GM19238 (cell line): ENCODE measurements around the gene PRDM8.
"Not testable (repeated sequence)": the region's sequence is repeated elsewhere in the genome, so short reads cannot be mapped to it uniquely, and the experiment has no call there.

ENCODE experiments used
- DNase-seq: peaks from one replicate; pipeline ENCODE4 v3.0.0; 2011; ENCODE audit warnings: low spot score; ENCODE audit not compliant: insufficient read length

PRDM8 gene

DNA sequence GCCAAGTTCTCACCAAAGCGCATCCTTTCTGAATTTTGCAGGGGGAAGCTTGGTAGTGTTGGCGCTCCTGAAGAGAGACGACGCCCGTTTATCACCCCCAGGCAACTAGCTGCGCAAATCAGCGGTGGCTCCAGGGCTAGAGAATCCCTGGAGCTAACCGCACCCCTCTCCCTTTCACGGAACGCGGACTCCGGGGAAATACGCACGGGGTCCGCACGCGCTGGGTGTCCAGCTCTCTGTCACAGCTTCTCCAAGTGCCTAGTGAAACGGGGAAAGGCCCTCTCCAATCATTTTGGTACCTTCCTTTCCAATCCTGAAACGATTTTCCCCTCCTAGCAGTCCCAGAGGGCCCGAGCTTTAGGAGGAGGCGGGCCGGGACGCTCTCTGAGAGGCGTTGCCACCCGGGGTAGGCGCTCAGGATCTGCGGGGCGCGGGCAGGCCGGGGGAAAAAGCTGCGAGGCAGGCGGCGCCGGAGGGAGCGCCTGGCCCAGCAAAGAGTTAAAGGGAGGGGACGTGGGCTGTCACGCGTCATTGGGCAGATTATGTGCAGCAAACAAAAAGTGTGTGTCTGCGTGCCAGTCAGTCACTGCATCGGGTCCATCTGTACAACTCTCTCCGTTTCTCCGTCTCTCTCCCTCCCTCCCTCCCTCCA is at the start of gene PRDM8:
Gene PRDM8, plus strand, starts transcription at position 582 of the 652 bp plus-strand sequence. CDS start 2,578 bp downstream, outside the sequence.
- no peak for DNase-seq

DNA sequence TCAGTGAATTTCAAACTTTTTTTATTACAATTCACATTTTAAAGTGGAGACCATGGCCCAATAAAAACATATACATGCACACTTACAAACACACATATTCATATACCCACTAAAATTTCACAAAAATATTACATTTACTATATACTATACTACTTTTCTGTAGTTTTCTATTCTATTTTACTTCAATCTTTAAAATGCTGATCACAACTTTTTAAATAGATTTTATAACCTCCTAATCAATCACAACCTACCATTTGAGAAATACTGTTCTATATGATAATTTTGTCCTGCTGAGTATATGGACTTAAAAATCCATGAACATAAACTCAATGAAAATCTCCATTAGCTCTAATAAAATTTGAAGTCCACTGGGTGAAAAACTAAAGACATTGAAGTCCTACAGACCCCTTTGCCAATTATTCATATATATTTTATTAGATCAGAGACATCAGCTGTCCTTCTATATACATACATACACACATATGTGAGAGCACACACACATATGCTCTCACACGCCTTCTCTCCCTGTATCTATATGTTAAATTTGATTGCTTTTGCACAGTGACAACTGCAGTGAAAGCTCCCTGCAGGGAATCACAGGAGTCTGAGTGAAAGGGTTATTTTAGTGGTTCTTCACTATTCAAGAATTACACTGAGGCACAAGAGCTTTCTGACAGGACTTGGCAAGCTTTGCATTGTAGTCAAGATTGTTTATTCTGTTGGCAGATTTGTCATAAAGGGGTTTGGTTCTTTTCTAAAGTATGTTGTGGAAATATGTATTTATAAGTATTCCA is 46.7 kb upstream of the PRDM8 start:
- no peak for DNase-seq

DNA sequence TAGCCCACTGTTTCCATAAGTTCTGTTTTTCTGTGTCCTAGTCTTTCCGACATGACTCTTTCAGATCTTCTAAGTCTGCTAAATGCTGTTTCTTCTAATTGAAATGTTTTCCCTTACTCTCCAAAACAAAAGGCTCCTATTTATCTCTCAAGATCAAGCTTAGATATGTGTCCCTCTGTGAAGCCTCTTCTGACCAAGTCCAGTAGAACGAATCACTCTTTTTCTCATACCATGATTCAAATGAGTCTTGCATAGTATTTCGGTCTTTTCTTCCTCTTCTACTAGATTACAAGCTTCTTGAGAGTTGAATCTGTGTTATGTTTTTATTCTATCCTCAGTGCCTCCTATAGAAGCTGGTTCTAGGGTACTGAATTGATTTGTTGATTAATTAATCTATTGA is 45.3 kb upstream of the PRDM8 start:
- no peak for DNase-seq

DNA sequence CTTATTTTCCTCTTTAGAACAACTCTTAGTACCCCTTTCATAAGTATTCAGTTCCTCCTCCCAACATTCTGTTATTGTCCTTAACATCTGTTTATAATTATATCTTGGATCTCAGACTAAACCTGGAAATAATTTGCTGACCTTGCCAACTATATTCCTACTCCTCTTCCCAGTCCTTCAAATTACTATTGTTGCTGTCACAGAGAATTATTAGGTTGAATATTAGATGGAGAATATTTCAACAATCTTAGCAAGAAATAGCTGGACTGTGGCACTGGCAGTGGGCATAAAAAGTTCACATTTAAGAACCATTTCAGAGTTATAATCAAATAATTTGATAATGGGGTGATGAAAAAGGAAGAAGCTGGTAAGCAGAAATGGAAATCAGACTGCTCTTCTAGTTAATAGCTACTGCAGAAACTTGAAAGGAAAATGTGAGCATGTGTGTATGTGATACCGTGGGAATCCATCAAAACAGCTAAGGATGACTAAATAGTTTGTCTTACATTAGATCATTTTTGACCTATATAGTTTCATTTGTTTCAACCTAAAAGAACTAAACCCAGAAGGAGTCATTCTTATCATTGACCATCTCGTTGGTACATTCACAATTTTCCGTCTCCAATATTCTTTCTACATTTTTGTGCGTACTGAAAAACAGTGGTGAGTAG is 43.3 kb upstream of the PRDM8 start:
- DNase-seq = no peak

DNA sequence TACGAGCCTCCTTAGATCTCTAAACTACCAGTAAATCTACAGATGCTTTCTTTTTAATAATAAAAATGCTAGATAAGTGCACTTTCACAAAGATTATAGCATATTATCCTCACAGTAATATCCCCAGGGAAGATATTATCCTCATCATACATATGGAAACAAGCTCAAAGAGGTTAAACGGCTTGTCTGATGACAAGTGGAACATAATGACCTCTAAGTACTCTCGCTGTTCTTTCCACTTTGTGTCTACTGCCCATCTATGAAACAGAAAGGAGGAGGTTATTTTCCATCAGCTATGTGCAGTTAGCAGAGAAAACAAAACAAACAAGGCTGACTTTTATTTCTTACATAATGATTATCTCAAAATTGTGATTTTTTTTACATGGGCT is 42.8 kb upstream of the PRDM8 start:
- DNase-seq = no peak

DNA sequence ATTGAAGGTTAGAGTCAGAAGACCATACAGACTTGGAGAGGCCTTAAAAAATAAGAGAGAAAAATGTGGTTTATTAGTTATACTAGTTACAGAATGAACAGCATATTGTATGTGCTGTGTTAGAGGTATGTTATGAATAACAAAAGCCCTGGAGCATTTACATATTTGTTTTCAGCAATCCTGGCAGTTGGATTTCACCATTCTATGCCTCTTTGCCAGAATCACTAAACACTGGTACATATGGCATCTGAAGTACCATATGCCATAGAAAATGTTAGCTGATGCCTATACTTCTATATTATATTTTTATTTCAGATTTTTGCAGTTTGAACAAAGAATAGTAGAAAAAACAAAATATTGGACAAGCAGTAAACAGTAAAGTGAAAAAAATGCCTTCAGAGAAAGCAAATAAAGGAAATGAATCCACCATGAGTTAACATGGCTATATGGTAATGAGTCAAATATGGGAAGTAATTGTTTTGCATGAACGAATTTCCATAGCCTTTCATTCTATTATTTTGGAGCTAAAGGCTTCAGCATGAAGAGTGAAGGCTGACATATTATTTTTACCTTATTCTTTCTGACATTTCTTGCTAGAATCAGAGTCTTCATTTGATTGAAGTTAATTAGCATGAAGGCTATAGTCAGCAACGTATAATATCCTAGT is 41.9 kb upstream of the PRDM8 start:
- DNase-seq = no peak

DNA sequence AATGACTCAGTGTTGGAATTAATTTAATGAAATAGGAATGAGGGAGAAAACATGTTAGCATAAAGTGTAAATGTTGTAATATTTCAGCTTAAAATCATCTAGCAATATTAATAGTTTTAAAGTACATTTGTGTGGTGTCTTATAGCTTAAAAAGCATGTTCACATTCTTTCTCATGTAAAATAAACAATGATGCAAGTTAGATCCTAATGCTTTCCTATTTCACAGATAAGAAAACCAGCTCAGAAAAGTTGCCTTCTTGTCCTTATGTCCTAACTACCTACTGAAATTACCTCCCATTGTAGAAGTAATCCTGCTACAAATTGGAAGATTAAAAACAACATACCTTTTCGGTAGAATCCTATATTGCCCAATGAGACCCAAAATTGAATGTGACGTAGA is 40.9 kb upstream of the PRDM8 start:
- DNase-seq = no peak

DNA sequence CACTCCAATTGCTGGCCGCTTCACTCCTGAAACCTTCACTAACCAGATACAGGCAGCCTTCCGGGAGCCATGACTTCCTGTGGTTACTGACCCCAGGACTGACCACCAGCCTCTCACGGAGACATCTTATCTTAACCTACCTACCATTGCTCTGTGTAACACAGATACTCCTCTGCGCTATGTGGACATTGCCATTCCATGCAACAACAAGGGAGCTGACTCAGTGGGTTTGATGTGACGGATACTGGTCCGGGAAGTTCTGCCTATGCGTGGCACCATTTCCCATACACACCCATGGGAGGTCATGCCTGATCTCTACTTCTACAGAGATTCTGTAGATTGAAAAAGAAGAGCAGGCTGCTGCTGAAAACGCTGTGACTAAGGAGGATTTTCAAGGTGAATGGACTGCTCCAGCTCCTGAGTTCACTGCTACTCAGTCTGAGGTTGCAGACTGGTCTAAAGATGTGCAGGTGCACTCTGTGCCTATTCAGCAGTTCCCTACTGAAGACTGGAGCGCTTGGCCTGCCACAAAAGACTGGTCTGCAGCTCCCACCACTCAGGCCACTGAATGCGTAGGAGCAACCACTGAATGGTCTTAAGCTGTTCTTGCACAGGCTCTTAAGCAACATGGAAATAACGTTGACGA is 35.8 kb upstream of the PRDM8 start:
- no peak for DNase-seq

DNA sequence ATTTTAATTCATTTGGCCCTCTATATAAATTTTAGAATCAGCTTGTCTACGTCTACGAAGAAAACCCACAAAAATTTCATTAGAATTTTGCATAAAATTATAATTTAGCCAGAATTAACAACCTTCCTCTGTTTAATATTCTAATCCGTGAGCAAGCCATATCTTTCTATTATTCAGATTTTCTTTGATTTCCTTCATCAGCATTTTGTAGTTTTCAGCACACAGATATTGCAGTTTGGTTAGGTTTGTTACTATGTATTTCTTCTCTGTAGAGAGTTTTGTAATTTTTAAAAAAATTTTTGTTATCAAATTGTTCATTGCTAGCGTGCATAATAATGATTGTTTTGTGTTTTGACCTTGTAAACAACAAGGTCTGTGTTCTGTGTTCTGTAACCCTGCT is 34.9 kb upstream of the PRDM8 start:
- no peak for DNase-seq

DNA sequence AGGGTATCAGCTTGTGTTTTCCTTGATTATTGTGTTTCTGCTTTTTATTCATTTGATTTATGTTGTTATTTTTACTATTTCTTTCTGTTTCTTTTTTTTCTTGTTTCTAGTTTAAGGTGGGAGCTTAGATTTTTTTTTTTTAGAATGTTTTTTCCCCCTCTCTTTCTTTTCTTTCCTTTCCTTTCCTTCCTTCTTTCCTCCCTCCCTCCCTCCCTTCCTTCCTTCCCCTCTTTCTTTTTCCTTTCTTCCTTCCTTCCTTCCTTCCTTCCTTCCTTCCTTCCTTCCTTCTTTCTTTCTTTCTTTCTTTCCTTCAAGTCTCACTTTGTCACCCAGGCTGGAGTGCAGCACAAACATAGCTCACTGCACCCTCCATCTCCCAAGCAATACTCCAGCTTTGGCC is 31.4 kb upstream of the PRDM8 start:
- no peak for DNase-seq

DNA sequence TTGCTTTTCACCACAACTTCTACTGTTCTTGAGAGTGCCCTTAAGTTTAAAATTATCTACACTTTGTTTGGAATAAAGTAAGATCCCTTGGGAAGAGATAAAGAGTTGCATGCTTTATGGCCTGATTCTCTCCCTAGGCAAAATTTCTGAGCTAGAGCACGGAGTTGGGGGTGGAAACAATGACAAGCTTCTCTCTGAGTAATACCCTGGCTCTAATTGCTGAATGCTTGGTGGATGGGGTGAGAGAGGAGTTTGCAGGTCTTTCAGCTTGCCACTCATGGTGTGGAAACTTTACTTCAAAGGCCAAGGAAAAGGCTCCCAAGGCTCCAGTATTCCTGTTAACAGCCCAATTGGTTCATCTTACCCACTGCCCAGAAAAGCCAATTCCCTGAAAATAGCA is 26.1 kb upstream of the PRDM8 start:
- DNase-seq = no peak

DNA sequence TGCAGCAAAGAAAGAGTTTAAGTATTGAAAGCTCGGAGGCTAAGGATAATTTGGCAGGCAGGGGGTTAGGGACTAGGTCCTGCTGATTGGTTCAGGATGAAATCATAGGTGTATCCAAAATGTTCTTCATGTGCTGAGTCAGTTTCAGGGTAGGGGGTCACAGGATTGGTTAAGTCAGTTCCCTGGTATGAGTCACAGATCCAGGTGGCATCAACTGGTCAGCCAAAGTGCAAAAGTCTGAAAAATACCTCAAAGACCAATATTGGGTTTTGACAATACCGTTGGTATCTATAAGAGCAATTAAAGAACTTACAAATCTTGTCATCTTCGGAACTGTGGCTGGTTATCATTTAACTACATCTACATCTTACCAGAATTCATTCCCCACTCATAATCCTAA is 25.6 kb upstream of the PRDM8 start:
- DNase-seq = no peak

DNA sequence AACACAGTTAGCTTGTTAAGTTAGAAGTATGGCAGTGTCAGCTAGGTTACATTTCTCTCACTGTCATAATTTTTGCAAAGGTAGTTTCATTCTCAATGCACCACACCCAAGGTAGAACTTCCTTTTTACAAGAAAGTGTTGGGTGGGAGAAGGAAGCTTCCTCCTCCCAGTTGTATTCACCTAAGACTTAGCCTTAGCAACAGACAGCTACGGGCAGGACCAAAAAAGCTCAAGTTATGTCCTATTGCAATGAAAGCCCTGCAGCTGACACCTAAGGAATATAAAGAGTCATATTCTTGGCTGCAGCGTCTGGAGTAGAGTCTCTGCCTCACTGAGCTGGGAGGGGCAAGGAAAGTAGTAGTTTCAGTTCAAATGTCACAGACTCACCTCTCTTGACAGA is 25.1 kb upstream of the PRDM8 start:
- DNase-seq = no peak

DNA sequence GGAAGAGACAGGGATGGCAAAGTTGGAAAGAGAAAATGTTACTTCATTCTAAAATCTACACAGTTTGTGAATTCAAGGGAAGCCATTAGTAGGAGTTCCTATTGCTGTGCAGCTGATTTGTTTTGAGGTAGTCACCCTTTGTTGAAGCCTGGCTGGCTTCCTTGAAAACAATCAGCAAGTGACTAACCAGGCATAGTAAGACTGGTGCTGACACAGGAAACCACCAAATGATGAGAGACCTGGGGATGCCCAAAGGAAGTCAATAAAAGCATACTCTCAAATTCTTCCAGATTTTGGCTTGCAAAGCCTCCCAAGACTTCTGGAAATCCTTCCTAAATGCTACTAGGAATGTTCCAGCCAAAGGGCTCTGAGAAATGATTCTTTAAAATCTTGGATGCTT is 23.9 kb upstream of the PRDM8 start:
- no peak for DNase-seq

DNA sequence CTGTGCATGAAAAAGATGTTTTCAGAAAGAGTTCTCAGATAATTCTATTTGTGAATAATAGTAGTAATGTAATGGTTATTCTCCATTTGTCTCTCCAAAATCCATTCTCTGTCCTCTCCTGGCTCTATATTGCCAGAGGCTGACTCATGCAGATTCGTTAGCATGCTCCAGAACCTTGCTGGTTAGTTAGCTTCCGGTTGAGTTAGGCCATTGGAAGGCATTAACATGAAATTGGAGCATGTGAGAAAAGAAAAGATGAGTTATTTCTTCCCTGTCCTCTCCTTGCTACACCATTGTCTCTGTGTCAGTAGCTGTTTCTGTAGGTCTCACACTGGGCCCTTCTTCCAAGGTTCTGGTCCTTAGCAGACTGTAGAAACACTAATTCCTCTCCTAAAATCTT is 23.5 kb upstream of the PRDM8 start:
- no peak for DNase-seq

DNA sequence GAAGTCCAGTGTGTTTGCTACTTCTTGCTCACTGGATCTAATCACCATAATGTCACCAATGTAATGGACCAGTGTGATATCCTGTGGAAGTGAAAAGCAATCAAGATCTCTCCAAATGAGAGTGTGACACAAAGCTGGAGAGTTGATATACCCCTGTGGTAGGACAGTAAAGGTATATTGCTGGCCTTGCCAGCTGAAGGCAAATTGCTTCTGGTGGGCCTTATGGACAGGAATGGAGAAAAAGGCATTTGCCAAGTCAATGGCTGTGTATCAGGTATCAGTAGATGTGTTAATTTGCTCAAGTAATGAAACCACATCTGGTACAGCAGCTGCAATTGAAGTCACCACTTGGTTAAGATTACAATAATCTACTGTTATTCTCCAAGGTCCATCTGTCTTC is 19.5 kb upstream of the PRDM8 start:
- not testable (repeated sequence) for DNase-seq

DNA sequence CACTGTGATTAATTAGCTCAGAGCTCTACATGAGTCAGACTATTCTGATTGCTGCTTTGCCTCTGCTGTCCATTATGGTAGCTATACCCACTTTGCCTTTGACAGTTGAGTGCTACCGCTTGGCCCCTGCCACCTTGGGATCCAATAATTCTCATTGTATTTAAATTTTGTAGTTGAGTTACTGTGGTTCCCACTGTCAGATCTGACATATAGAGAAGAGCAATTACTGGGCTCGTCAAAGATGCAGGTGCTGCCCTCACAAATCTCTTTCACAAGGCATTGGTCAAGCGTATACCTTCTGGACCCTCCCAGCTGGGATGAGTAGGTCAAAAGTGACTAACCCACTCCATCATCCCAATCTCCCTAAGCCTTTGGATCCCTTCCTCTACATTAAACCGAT is 18.3 kb upstream of the PRDM8 start:
- DNase-seq = no peak

DNA sequence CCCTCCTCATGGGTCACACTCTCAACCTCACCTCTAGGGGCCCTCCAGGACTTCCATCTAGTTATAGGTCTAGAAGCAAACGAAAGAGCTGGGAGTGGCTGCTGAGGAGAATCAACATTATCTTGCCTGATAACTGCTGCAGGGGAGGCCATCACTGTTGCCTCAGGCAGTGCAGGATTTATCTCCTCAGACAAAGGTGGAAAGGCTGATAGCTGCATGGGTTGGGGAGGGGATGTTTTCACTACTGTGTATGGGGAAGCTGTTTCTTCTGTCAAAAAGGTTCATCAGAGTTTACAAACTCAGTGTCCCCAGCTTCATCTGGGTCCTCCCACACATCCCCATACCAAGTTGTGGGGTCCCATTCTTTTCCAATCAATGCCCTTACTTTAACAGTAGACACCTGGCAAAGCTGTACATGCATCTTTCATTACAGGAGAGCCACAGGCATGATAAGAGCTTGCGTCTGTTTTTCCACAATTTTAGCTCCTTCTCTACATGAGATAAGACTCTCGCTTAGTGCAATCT is 17.6 kb upstream of the PRDM8 start:
- DNase-seq = no peak

DNA sequence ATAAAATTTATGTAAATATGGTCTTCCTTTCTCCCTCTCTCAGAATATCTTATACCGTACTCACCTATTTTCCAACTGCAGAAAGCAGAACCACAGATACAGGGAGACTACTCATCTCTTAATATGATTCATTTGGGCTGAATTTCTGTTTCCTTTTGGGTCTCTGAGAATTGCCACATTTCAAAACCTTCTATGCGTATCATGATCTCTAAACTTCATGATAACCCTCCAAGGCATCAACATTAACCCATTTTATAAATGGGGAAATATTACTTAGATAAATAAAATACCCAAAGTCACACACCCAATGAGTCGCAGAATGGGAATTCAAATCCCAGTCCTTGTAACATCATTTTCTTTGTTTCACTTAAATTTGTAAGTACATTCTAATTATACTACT is 16.6 kb upstream of the PRDM8 start:
- DNase-seq = no peak

DNA sequence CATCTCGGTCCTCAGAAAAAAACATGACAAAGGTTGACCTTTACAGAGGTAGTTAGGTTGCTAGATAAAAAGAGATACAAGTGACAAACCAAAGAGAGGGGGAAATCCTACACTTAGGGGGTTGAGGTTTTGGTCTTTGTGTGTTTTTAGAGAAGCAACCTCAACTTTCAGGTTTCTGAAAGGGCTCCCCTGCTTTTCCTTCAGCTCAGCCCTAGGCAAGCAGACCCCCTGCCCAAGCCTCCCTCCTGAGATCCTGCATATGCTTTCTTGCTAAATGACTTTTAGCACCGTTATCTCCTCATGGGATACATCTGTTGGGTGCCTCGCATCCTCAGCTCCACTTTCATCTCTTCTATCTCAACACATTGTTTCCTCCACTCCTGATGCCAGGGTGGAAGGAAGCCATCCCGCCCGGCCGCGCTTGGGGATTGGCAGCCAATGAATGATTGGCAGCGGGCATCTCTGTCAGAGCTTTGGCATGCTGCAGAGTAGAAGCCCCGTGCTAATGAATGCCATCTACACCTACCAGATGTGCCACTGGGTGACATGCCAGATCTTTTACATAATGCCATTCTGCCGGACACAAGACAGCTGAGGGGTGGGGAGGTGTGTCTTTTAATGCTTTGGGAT is 15.0 kb upstream of the PRDM8 start:
- DNase-seq = no peak
